ENCODE data around the gene SYT17.

The SYT17 gene, protein sequence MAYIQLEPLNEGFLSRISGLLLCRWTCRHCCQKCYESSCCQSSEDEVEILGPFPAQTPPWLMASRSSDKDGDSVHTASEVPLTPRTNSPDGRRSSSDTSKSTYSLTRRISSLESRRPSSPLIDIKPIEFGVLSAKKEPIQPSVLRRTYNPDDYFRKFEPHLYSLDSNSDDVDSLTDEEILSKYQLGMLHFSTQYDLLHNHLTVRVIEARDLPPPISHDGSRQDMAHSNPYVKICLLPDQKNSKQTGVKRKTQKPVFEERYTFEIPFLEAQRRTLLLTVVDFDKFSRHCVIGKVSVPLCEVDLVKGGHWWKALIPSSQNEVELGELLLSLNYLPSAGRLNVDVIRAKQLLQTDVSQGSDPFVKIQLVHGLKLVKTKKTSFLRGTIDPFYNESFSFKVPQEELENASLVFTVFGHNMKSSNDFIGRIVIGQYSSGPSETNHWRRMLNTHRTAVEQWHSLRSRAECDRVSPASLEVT

DNA sequence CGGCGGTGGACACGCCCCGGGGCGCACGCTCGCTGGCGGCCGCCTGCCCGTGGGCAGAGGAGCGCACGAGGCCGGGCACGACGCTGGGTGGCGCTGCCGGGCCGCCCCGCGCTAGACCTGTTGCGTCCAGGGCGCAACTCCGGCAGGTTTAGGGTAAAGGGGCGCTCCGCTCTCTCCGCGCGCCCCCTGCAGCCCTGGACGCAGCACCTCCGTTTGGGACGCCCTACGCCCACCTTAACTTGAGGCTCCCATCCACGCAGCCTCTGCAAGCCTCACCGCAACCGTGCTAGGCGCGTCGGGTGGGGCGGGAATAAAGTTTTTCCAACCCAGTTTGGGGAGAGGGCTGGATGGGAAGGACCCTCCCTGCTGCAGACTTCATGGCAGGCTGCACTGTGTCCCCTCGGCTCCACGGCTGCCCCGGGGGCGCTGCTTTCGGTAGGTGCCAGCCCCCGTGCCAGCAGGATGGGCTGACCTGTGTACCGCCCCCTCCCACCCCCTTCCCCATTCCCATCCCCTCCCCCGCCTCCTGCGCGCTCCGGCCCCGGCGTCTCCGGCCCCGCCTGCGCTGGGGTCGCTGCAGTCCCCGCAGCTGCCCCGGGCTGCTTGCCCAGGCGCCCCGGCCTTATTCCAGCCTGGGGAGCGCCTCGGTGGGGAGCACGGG is at the start of gene SYT17:
SYT17 (plus strand) TSS at position 531 of the 661 bp plus-strand sequence. CDS start 407 bp downstream, outside the sequence.
- peak within 1 kb of the TSS; percentile 74 for H3K4me3 ChIP-seq (ENCODE audit: low read length)
- H3K27ac ChIP-seq (ENCODE audit: low read length) = no peak within 1 kb of the TSS
- H3K4me1 ChIP-seq (ENCODE audit: insufficient read depth, low read length) = no peaks in the 10 kb centered on the region; the same call in 1 of the 2 replicates
- peak within 1 kb of the TSS; percentile 37; the same call in 1 of the 2 replicates for H3K9ac ChIP-seq (ENCODE audit: low read depth, low read length)
- H3K36me3 ChIP-seq (ENCODE audit: insufficient read depth, low read depth, low read length) = no peaks in the 10 kb centered on the region
- H3K27me3 ChIP-seq (ENCODE audit: insufficient read depth, low read length) = peaks cover 27% of the 10 kb centered on the region
- no peaks in the 10 kb centered on the region for H3K9me3 ChIP-seq (ENCODE audit: insufficient read depth, low read depth, low read length)

DNA sequence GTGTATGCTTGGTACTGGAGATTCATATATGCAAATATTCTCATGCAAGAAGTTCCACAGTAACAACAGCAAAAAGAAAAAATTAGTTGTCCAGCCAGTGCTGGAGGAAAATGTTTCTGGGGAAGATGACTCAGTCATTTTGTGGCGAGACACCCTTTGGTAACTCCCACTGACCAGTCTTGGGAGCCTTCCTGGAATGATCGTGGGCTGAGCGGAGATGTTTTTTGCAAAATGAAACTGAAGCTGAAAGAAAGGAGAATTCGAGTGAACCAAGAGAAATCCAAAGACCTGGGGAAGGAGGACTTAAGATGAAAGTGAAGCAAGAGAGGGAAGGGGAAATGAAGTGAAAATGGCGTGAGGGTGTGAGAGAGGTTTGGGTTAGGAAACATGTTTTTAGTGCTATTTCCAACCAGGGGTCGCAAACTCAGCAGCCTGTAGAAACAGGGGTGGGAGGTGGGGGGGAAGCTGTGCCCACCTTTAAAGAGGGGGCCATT is 49.1 kb upstream of the SYT17 start:
- Histone ChIP-seq H3K4me1 (ENCODE audit: insufficient read depth, low read length) (no peaks in the 10 kb centered on the region; the same call in 1 of the 2 replicates), H3K9ac (ENCODE audit: low read depth, low read length) (no peak overlapping the region), H3K36me3 (ENCODE audit: insufficient read depth, low read depth, low read length) (no peaks in the 10 kb centered on the region), H3K27ac (ENCODE audit: low read length) (no peak overlapping the region), H3K4me3 (ENCODE audit: low read length) (no peak overlapping the region), H3K9me3 (ENCODE audit: insufficient read depth, low read depth, low read length) (no peaks in the 10 kb centered on the region), H3K27me3 (ENCODE audit: insufficient read depth, low read length) (peaks cover 37% of the 10 kb centered on the region)

DNA sequence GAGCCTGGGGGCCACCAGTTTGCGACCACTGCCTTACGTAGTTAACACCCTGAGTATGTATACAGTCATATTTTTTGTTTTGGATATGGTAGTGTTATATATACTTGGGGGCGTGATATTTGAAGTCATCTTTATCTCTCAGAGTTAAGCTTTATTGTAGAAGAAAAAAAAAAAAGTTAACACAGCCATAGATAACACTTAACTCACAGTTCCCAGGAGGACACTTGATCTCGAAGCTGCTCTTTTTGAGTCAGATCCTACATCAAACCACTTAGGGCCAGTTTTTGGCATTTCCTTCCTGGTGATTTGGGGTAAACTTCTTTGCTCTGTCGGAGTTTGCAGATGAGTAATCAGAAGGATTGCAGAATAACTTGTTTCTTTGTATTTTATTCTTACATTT is 48.5 kb upstream of the SYT17 start:
- Histone ChIP-seq H3K27ac (ENCODE audit: low read length) (no peak overlapping the region), H3K36me3 (ENCODE audit: insufficient read depth, low read depth, low read length) (no peaks in the 10 kb centered on the region), H3K27me3 (ENCODE audit: insufficient read depth, low read length) (peaks cover 32% of the 10 kb centered on the region), H3K9ac (ENCODE audit: low read depth, low read length) (no peak overlapping the region), H3K9me3 (ENCODE audit: insufficient read depth, low read depth, low read length) (no peaks in the 10 kb centered on the region), H3K4me3 (ENCODE audit: low read length) (no peak overlapping the region), H3K4me1 (ENCODE audit: insufficient read depth, low read length) (no peaks in the 10 kb centered on the region; the same call in 1 of the 2 replicates)

DNA sequence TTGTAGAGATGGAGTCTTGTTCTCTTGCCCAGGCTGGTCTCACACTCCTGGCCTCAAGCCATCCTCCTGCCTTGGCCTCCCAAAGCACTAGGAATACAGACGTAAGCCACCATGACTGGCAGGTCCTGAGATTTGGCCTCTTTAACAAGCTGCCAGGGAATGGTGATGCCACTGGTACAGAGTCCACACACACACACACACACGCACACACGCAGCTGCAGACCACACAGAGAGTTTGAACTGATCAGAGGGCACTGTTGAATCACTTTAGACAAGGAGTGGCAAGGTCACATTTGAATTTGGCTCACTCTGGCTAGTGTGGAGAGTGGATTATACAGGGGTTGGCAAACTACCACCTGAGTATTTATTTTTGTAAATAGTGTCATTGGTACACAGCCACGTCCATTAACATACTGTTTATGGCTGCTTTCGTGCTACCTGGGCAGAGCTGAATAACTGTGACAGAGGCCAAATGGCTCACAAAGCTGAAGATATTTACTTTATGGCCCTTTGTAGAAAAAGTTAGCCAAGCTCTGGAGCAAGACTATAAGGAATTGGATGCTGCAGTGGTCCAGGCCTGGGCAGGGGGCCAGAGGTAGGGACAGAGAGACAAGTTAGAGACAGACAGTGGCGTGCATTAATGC is 44.4 kb upstream of the SYT17 start:
- no peaks in the 10 kb centered on the region for H3K36me3 ChIP-seq (ENCODE audit: insufficient read depth, low read depth, low read length)
- H3K4me3 ChIP-seq (ENCODE audit: low read length) = no peak overlapping the region
- no peaks in the 10 kb centered on the region; the same call in 1 of the 2 replicates for H3K4me1 ChIP-seq (ENCODE audit: insufficient read depth, low read length)
- H3K27ac ChIP-seq (ENCODE audit: low read length) = no peak overlapping the region
- no peak overlapping the region for H3K9ac ChIP-seq (ENCODE audit: low read depth, low read length)
- no peaks in the 10 kb centered on the region; the same call in 1 of the 2 replicates for H3K9me3 ChIP-seq (ENCODE audit: insufficient read depth, low read depth, low read length)
- H3K27me3 ChIP-seq (ENCODE audit: insufficient read depth, low read length) = no peaks in the 10 kb centered on the region

DNA sequence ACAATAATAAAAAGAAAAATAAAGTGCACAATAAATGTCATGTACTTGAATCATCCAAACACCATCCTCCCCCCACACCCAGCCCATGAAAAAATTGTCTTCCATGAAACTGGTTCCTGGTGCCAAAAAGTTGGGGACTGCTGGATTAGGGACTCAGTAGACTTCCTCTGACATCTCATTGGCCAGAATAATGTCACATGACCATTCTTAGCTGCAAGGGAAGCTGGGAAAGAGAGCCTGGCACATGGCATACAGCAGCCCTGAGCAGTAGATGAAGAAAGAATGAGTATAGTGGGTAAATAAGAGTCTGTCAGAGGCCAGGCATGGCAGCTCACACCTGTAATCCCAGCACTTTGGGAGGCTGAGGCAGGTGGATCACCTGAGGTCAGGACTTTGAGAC is 41.7 kb upstream of the SYT17 start:
- Histone ChIP-seq H3K36me3 (ENCODE audit: insufficient read depth, low read depth, low read length) (no peaks in the 10 kb centered on the region), H3K4me3 (ENCODE audit: low read length) (no peak overlapping the region), H3K9ac (ENCODE audit: low read depth, low read length) (no peak overlapping the region), H3K9me3 (ENCODE audit: insufficient read depth, low read depth, low read length) (no peaks in the 10 kb centered on the region; the same call in 1 of the 2 replicates), H3K27me3 (ENCODE audit: insufficient read depth, low read length) (no peaks in the 10 kb centered on the region), H3K4me1 (ENCODE audit: insufficient read depth, low read length) (peaks cover 9% of the 10 kb centered on the region; the same call in 1 of the 2 replicates), H3K27ac (ENCODE audit: low read length) (no peak overlapping the region)

DNA sequence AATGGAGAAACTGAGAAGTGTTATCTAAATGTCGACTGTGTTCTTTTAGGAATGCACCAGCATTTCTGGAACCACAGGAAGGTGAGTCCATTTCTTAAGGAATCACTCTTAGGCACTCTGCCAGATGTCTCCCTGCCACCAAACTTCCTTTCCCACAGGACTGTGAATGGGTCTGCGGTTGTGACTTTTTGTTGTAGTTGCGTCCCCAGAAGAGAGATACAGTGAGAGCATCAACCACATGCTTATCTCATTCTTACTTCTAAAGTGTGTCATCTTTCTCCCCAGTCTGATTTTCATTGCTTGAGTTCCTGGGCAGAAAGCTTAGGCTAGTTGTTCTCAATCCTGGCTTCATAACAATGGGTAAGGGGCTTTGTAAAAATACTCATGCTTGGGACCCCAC is 40.8 kb upstream of the SYT17 start:
- no peak overlapping the region for H3K4me3 ChIP-seq (ENCODE audit: low read length)
- no peaks in the 10 kb centered on the region; the same call in 1 of the 2 replicates for H3K9me3 ChIP-seq (ENCODE audit: insufficient read depth, low read depth, low read length)
- no peak overlapping the region for H3K27ac ChIP-seq (ENCODE audit: low read length)
- peaks cover 12% of the 10 kb centered on the region; the same call in 1 of the 2 replicates for H3K4me1 ChIP-seq (ENCODE audit: insufficient read depth, low read length)
- no peak overlapping the region for H3K9ac ChIP-seq (ENCODE audit: low read depth, low read length)
- no peaks in the 10 kb centered on the region for H3K36me3 ChIP-seq (ENCODE audit: insufficient read depth, low read depth, low read length)
- H3K27me3 ChIP-seq (ENCODE audit: insufficient read depth, low read length) = no peaks in the 10 kb centered on the region

DNA sequence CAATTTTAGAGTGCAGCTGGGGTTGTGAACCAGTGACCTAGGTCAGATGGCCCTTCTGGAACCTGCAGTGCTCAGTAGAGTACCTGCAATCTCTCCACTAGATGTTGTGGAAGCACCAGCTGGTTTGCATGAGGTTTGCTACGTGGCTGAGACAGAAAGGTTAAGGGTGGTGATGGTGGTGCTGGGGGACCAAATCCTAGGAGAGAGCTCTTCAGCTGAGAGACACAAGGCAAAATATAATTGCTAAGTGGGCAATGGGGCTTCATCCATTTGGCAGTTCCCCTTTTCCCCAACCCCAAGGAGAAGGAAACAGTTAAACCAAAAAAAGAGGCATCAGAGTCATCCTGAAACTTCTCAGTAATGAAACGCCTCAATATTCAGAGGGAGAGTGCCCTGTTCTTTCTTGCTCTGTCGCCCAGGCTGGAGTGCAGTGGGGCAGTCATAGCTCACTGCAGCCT is 40.3 kb upstream of the SYT17 start:
- no peak overlapping the region for H3K4me3 ChIP-seq (ENCODE audit: low read length)
- no peaks in the 10 kb centered on the region; the same call in 1 of the 2 replicates for H3K9me3 ChIP-seq (ENCODE audit: insufficient read depth, low read depth, low read length)
- no peaks in the 10 kb centered on the region for H3K36me3 ChIP-seq (ENCODE audit: insufficient read depth, low read depth, low read length)
- peaks cover 12% of the 10 kb centered on the region; the same call in 1 of the 2 replicates for H3K4me1 ChIP-seq (ENCODE audit: insufficient read depth, low read length)
- H3K9ac ChIP-seq (ENCODE audit: low read depth, low read length) = no peak overlapping the region
- no peaks in the 10 kb centered on the region for H3K27me3 ChIP-seq (ENCODE audit: insufficient read depth, low read length)
- no peak overlapping the region for H3K27ac ChIP-seq (ENCODE audit: low read length)

DNA sequence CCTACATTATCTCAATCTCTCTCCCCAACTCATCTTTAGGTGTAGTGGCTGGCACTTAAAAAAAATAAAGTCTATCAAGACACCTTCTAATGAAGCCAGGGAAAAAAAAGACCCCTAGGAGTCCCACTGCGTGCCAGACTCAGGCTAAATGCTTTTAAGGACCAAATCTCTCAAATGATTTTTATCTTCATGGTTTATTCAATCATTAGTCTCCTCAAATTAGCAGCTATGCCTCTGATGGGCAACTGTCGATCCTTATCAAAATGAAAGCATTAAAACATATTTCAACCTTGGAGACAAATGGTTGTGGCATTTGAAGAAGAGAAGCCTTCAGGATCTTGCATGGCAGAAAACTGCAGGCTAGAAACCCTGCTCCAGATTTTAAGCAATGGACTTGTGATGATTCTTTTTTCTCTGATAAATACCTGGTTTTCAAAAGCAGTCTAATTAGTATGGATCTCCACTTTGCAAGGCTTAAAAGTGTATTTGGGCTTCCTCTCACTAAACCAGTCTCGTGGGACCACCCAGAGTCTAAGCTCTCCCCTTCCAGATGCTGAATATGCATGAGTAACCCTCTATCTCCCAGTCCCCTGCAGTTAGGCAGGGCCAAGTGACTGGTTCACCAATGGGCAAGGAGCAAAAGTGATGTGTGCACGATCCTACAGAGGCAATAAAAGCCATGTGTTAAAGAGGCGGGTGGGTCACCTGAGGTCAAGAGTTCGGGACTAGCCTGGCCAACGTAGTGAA is 39.4 kb upstream of the SYT17 start:
- H3K27me3 ChIP-seq (ENCODE audit: insufficient read depth, low read length) = no peaks in the 10 kb centered on the region
- H3K27ac ChIP-seq (ENCODE audit: low read length) = no peak overlapping the region
- no peak overlapping the region for H3K9ac ChIP-seq (ENCODE audit: low read depth, low read length)
- no peaks in the 10 kb centered on the region; the same call in 1 of the 2 replicates for H3K9me3 ChIP-seq (ENCODE audit: insufficient read depth, low read depth, low read length)
- no peak overlapping the region for H3K4me3 ChIP-seq (ENCODE audit: low read length)
- H3K36me3 ChIP-seq (ENCODE audit: insufficient read depth, low read depth, low read length) = no peaks in the 10 kb centered on the region
- peaks cover 12% of the 10 kb centered on the region; the same call in 1 of the 2 replicates for H3K4me1 ChIP-seq (ENCODE audit: insufficient read depth, low read length)

DNA sequence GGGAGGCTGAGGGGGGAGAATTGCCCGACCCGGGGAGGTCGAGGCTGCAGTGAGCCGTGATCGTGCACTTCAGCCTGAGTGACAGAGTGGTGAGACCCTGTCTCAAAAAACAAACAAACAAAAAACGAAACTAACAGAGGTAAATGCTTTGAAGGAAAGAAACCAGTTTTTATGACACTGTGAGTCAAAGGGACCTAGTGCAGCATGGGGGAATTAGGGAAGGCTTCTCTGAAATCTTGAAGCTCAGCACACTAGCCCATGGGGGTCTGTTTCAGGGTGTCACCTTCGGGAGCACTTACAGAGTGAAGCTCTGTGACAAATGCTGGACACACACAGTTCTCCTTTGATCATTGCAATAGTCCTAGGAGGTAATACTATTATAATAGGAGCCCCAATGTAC is 37.7 kb upstream of the SYT17 start:
- H3K4me1 ChIP-seq (ENCODE audit: insufficient read depth, low read length) = peaks cover 15% of the 10 kb centered on the region; the same call in 1 of the 2 replicates
- H3K9me3 ChIP-seq (ENCODE audit: insufficient read depth, low read depth, low read length) = no peaks in the 10 kb centered on the region; the same call in 1 of the 2 replicates
- no peak overlapping the region for H3K27ac ChIP-seq (ENCODE audit: low read length)
- no peaks in the 10 kb centered on the region for H3K27me3 ChIP-seq (ENCODE audit: insufficient read depth, low read length)
- no peak overlapping the region for H3K9ac ChIP-seq (ENCODE audit: low read depth, low read length)
- no peaks in the 10 kb centered on the region for H3K36me3 ChIP-seq (ENCODE audit: insufficient read depth, low read depth, low read length)
- no peak overlapping the region for H3K4me3 ChIP-seq (ENCODE audit: low read length)

DNA sequence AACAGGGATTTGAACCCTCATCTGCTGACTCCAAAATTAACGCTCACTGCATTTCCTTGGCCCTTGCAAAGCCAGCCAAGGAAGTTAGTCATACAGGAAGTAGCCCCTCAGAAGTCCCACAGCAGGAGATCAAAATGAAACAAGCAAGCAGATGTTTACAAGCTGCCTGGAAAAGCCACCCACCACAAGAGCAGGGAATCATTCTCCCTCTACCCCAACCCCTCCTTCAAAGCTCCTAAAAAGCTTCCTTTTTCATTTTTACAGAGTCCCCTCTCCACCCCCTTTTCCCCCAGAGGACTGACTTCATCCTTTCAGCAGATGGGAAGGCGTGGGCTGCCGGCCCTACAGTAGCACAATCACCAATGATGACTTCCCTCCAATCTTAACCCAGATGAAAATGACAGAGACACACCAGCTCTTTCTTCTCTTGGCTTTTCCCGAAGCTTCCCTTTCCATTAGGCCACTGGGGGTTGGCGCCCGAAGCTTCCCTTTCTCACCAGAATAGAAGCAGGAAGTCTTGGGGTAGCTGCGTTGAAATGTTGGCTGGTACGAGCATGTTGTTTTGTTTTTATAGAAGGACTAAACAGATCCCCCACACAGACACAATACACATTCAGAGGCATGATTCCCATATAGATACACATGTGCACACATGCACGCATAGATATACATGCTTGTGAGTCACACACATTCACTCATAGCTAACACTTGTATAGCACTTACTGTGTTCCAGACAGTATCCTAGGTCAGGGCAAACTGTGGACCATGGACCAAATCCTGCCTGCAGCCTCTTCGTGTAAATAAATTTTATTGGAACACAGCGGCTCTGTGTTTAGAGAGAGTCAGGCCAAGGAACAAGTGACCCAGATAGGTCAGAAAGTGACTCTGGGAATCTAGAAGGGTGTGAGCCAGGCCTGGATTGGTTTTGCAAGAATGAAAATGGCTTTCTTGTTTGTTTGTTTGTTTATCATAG is 36.9 kb upstream of the SYT17 start:
- no peaks in the 10 kb centered on the region for H3K36me3 ChIP-seq (ENCODE audit: insufficient read depth, low read depth, low read length)
- H3K4me3 ChIP-seq (ENCODE audit: low read length) = no peak overlapping the region
- H3K27me3 ChIP-seq (ENCODE audit: insufficient read depth, low read length) = no peaks in the 10 kb centered on the region
- H3K9ac ChIP-seq (ENCODE audit: low read depth, low read length) = 0 out of 2 replicates have a peak overlapping the region, but pooled peaks have one; percentile 23
- H3K9me3 ChIP-seq (ENCODE audit: insufficient read depth, low read depth, low read length) = no peaks in the 10 kb centered on the region; the same call in 1 of the 2 replicates
- no peak overlapping the region for H3K27ac ChIP-seq (ENCODE audit: low read length)
- H3K4me1 ChIP-seq (ENCODE audit: insufficient read depth, low read length) = peaks cover 18% of the 10 kb centered on the region; the same call in 1 of the 2 replicates
